Esophagus squamous epithelium (tissue), 5 donors: Measurements from ENCODE around the gene GRXCR2. TPM values are rescaled to one million over a fixed set of nuclear protein-coding genes. Genes with fewer than 3 reads are reported as not detected.

Experiments
- DNase-seq: peaks from one replicate; lab custom pipeline; 2025; lab: John Stamatoyannopoulos, UW
- H3K27ac ChIP-seq, 4 donors: fragments of 200-600 bp; sonication (generic); one replicate each; pipeline ENCODE4 v1.5.1; 2016 to 2019; ENCODE audit warnings: mild to moderate bottlenecking in 1 of 4
- H3K27me3 ChIP-seq, 4 donors: fragments of 200-600 bp; sonication (generic); 1 replicate in 3 of 4; 2 replicates in 1 of 4; pipeline versions ENCODE4 v1.5.1 to v1.6.0; 2017 to 2021; ENCODE audit warnings: antibody characterized with exemption in 1 of 4
- H3K36me3 ChIP-seq, 3 donors: fragments of 200-600 bp; sonication (generic); one replicate each; pipeline ENCODE4 v1.5.1; 2016 to 2019
- H3K4me1 ChIP-seq, 3 donors: fragments of 200-600 bp; sonication (generic); one replicate each; pipeline ENCODE4 v1.5.1; 2017 to 2019
- H3K4me3 ChIP-seq, 4 donors: fragments of 200-600 bp; sonication (generic); 1 replicate in 3 of 4; 2 replicates in 1 of 4; pipeline ENCODE4 v1.5.1; 2016 to 2019; ENCODE audit warnings: mild to moderate bottlenecking in 2 of 4, moderate library complexity in 1 of 4
- H3K9me3 ChIP-seq, 3 donors: fragments of 200-600 bp; sonication (generic); one replicate each; pipeline ENCODE4 v1.5.1; 2016 to 2019
- POLR2A ChIP-seq, 4 donors: fragments of 450-650 bp; IDR thresholded peaks; one replicate each; pipeline ENCODE4 v1.6.1; 2017; ENCODE audit warnings: antibody characterized with exemption in 4 of 4, mild to moderate bottlenecking in 4 of 4, moderate library complexity in 3 of 4
- WGBS, 2 donors: methylation state at CpG; one replicate each; pipeline ENCODE4 v1.1.5; 2018; 5-methylcytosine and 5-hydroxymethylcytosine counted together
- intact Hi-C: fragments of 100-400 bp; cut with DNase I; formaldehyde crosslinking; loops from one replicate; pipeline ENCODE4 v1.15.0; 2022
- total RNA-seq, 4 donors: library from RNA; depleted of rRNA; stranded (reverse); fragments of >200 nt; gene quantifications; one replicate each; pipeline ENCODE4 v1.1.0, GENCODE V29; 2016
- TF ChIP-seq, protein P1 (sequence below), 6 experiments: fragments of 450-650 bp in 4 of 6; fragments of 200-600 bp in 2 of 6; sonication (generic) in 2 of 6; IDR thresholded peaks; one replicate each; pipeline ENCODE4 v1.5.1; 2016 to 2019; ENCODE audit warnings: antibody characterized with exemption in 6 of 6, mild to moderate bottlenecking in 4 of 6, moderate library complexity in 4 of 6
- donor health status: DM: yes; HTN: yes; CAD: no.

GRXCR2 gene
- total RNA-seq, 4 donors from 2014 or later = not detected

GRCh38 chr5:145912019-145912418, 39.2 kb upstream of the GRXCR2 start:
- H3K27ac ChIP-seq = no peak overlapping the region
- no peak for TF ChIP-seq POLR2A (IDR thresholded peaks at IDR 0.05)
- TF ChIP-seq, protein P1, sequence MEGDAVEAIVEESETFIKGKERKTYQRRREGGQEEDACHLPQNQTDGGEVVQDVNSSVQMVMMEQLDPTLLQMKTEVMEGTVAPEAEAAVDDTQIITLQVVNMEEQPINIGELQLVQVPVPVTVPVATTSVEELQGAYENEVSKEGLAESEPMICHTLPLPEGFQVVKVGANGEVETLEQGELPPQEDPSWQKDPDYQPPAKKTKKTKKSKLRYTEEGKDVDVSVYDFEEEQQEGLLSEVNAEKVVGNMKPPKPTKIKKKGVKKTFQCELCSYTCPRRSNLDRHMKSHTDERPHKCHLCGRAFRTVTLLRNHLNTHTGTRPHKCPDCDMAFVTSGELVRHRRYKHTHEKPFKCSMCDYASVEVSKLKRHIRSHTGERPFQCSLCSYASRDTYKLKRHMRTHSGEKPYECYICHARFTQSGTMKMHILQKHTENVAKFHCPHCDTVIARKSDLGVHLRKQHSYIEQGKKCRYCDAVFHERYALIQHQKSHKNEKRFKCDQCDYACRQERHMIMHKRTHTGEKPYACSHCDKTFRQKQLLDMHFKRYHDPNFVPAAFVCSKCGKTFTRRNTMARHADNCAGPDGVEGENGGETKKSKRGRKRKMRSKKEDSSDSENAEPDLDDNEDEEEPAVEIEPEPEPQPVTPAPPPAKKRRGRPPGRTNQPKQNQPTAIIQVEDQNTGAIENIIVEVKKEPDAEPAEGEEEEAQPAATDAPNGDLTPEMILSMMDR (IDR thresholded peaks at IDR 0.05) = no peak
- no peak for DNase-seq
- no peak overlapping the region for H3K4me3 ChIP-seq
- intact Hi-C loops = no loop called here
- no peaks in the 10 kb centered on the region for H3K9me3 ChIP-seq
- no peaks in the 10 kb centered on the region for H3K27me3 ChIP-seq
- 95 to 97% methylated on average over 3 of the region's 3 CpGs for WGBS, 2 donors
- H3K4me1 ChIP-seq = no peaks in the 10 kb centered on the region
- H3K36me3 ChIP-seq = no peaks in the 10 kb centered on the region

- no peaks in the 10 kb centered on the region for H3K4me1 ChIP-seq
- H3K36me3 ChIP-seq = no peaks in the 10 kb centered on the region
- no peaks in the 10 kb centered on the region for H3K9me3 ChIP-seq
- no peak overlapping the region for H3K27ac ChIP-seq
- TF ChIP-seq, protein P1 (IDR thresholded peaks at IDR 0.05) = no peak
- TF ChIP-seq POLR2A (IDR thresholded peaks at IDR 0.05) = no peak
- intact Hi-C loops = no loop called here
- no peak for DNase-seq
- 68 to 93% methylated on average over 6 of the region's 6 CpGs for WGBS, 2 donors
- no peak overlapping the region for H3K4me3 ChIP-seq
- no peaks in the 10 kb centered on the region for H3K27me3 ChIP-seq
These were observed 38.4 kb upstream of the GRXCR2 start for GRCh38 chr5:145911164-145911563.

DNA sequence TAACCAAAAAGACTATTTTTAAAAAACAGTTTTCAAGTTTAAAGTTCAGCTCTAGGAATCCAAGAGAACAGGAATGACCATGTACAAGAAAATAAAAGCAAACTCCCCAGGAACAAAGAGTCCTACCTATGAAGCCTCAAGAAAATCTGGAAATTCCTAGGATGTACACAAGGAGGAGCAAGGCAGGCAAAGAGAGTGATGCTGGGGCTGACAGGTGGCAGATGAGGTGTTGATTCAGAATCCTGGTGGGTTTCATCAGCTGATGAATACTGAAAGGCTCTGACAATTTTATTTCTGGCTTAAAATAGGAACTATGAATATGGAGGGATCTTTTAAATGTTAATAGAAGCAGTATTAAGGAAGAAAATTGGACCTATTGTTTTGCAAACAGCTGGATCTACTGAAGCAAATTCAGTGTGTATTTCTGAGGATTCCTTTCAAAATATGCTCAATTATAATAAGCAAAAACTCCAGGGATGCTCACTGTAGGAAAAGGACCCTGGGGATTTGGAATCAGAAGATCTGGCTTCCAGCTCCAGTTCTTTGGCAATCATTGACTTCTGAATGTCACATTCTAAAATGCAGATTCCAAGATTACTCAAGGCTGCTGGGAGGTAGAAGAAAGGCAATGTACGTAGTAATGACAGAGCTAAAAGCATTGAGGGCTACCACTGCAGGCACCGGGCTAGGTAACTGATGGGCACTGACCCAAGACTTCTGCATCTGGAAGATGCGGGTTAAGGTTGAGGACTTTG, 35.6 kb upstream of the GRXCR2 start:
- WGBS, 2 donors = 79 to 89% methylated on average over 3 of the region's 3 CpGs
- no peaks in the 10 kb centered on the region for H3K36me3 ChIP-seq
- no peak overlapping the region for H3K27ac ChIP-seq
- no peaks in the 10 kb centered on the region for H3K4me1 ChIP-seq
- no peak overlapping the region for H3K4me3 ChIP-seq
- DNase-seq = no peak
- no peaks in the 10 kb centered on the region for H3K27me3 ChIP-seq
- TF ChIP-seq, protein P1 (IDR thresholded peaks at IDR 0.05) = peak in 2 of 6 experiments; percentile 32 to 39
- TF ChIP-seq POLR2A (IDR thresholded peaks at IDR 0.05) = no peak
- intact Hi-C loops = no loop called here
- H3K9me3 ChIP-seq = no peaks in the 10 kb centered on the region

DNA sequence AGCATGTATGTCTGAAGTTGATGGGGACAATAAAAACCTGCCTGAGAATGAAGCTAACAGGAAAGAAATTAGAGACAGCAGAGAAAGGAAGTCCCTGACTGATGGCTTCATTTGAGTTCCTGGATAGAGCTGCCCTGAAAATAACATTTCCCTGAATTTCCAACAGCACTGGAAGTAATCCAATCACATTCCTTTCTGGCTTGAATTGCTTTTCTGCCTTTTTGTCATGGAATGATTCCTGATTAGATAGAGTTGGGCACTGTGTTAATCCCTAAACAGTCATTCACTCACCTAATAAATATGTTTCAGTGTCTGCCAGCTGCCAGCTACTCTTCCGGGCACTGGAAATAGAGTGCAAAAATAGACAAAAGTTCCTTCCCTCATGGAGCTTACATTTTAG, 33.6 kb upstream of the GRXCR2 start:
- Histone ChIP-seq H3K27ac (no peak overlapping the region), H3K36me3 (no peaks in the 10 kb centered on the region), H3K9me3 (no peaks in the 10 kb centered on the region), H3K27me3 (no peaks in the 10 kb centered on the region), H3K4me1 (no peaks in the 10 kb centered on the region), H3K4me3 (no peak overlapping the region)
- DNase-seq = no peak
- intact Hi-C loops = no loop called here
- TF ChIP-seq, protein P1 (IDR thresholded peaks at IDR 0.05) = no peak
- TF ChIP-seq POLR2A (IDR thresholded peaks at IDR 0.05) = no peak
- 50 to 69% methylated on average over 1 of the region's 1 CpG for WGBS, 2 donors

DNA sequence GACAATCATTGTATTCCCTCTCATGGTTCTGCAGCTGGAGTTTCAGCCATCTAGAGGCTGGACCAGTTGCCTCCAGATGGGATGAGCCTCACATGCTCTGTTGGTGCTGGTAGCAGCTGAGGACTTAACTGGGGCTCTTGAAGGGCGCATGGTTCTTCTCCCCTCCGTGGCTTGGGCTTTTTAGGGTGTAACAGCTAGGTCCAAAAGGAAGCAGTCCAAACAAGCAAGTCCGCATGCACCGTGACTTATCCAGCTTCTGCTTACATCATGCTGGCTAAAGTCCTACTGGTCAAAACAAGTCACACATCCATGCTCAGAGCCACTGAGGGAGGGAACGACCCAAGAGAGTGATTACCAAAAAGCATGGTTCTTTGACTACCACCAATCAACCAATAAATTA, 31.9 kb upstream of the GRXCR2 start:
- intact Hi-C loops = no loop called here
- TF ChIP-seq, protein P1 (IDR thresholded peaks at IDR 0.05) = no peak
- no peak for TF ChIP-seq POLR2A (IDR thresholded peaks at IDR 0.05)
- H3K9me3 ChIP-seq = no peaks in the 10 kb centered on the region
- 67 to 76% methylated on average over 1 to 5 of the region's 5 CpGs for WGBS, 2 donors
- H3K27me3 ChIP-seq = no peaks in the 10 kb centered on the region
- H3K4me1 ChIP-seq = no peaks in the 10 kb centered on the region
- DNase-seq = no peak
- no peak overlapping the region for H3K27ac ChIP-seq
- no peaks in the 10 kb centered on the region for H3K36me3 ChIP-seq
- no peak overlapping the region for H3K4me3 ChIP-seq
